GM12873 (cell line): ENCODE measurements around the gene NPS.

ENCODE experiments used
- CTCF ChIP-seq: IDR thresholded peaks from 2 replicates; pipeline ENCODE4 v1.5.1; 2012; ENCODE audit warnings: low read depth, mild to moderate bottlenecking, moderate library complexity, low read length, control low read depth; ENCODE audit not compliant: insufficient read depth; ENCODE audit errors: missing control alignments

NPS gene

GRCh38 chr10:127549009-127549408 is at the start of gene NPS:
TSS of gene NPS (plus strand) at chr10:127549309. CDS start at chr10:127549369, 60 bp downstream.
- no peak for TF ChIP-seq CTCF

- TF ChIP-seq CTCF = no peak
Observed at GRCh38 chr10:127500127-127500526, 49.0 kb upstream of the NPS start.

GRCh38 chr10:127506094-127506493 is 43.0 kb upstream of the NPS start:
- TF ChIP-seq CTCF = no peak

- TF ChIP-seq CTCF = no peak
Observed at GRCh38 chr10:127522298-127522697, 26.8 kb upstream of the NPS start.

GRCh38 chr10:127523476-127523875 is 25.6 kb upstream of the NPS start:
- TF ChIP-seq CTCF = no peak

GRCh38 chr10:127524229-127524628 is 24.9 kb upstream of the NPS start:
- TF ChIP-seq CTCF = peak; percentile 23

- TF ChIP-seq CTCF = no peak
Observed at GRCh38 chr10:127524908-127525665, 24.0 kb upstream of the NPS start.

GRCh38 chr10:127525686-127526085 is 23.4 kb upstream of the NPS start:
- TF ChIP-seq CTCF = no peak
